ENCODE data around the gene KCNMB1. TPM values are rescaled to one million over a fixed set of nuclear protein-coding genes. Genes with fewer than 3 reads are reported as not detected.

The KCNMB1 gene
- total RNA-seq, 1 experiment from 2014 or later = 0.24 TPM

DNA sequence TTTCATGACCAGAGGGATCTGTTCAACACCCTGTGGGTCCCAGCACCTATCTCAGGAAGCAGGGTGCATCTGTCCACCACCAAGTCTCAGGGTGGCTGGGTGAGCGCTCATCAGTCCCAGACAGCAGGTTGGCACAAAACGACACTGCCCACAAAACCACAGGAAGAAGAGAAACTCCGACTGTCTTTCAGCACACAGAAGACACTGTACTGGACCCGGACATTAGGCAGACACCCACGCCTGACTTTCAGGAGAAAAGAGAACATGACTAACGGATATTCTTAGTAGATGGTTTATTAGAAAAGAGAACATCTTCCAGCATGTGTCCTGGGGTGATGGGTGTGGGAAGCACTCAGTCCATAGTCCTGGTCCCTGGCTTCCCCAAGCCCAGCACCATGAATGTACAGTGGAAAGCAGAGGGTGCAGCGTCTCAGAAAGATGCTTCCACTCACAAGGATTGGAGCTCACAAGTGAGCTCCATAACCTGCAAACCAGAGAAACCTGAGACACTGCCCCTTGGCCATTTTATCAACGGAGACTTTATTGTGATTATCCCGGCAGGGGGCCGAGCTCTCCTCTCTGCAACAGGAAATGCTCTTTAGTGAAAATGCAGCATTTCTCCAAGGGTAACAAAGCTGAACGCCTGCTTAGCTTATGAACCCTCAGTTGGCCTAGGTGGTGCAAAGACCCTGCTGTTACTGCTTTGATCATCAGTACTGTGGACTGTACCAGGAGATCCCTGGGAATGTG, 55.8 kb downstream of the KCNMB1 start:
- H3K27ac Mint-ChIP-seq = peak overlapping the region; percentile 96

DNA sequence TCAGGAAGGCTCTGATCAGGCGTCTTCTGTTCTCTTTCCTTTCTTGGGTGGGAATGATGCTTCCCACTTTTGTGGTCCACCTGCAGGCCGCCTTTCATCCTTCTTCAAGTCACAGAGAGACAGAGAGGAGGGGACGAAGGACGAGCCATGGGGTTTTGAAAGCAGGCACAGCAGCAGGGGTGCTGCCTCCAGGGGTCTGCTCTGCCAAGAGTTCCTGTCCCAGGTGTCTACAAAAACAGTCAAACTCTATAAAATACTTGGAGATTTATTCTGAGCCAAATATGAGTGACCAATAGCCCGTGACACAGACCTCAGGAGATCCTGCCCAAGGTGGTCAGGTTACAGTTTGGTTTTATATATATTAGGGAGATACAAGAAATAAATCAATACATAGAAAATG, 57.1 kb downstream of the KCNMB1 start:
- DNase-seq (ENCODE audit: low spot score) = no peak
- ChIA-PET CTCF (no interaction called here), POLR2A (no interaction called here)
- Mint-ChIP-seq H3K9me3 (no peaks in the 10 kb centered on the region), H3K4me1 (peaks cover 62% of the 10 kb centered on the region), H3K36me3 (no peaks in the 10 kb centered on the region), H3K4me3 (no peak overlapping the region), H3K27me3 (ENCODE audit: low read depth) (no peaks in the 10 kb centered on the region; the same call in 1 of the 2 replicates), H3K27ac (peak overlapping the region; percentile 96)
- no peak for TF ChIP-seq JAZF1 (CRISPR knock-in tag; IDR thresholded peaks at IDR 0.05)
- no peak for ATAC-seq

More for the DNA sequence above, 55.8 kb downstream of the KCNMB1 start:
- no peaks in the 10 kb centered on the region; the same call in 1 of the 2 replicates for H3K27me3 Mint-ChIP-seq (ENCODE audit: low read depth)
- POLR2A ChIA-PET = no interaction called here
- TF ChIP-seq TEAD1 (CRISPR knock-in tag; IDR thresholded peaks at IDR 0.05) = peak; percentile 17; the same call in 1 of the 2 replicates
- no peak for TF ChIP-seq SP1 (CRISPR knock-in tag; conservative IDR thresholded peaks at IDR 0.05)
- TF ChIP-seq, protein P1, sequence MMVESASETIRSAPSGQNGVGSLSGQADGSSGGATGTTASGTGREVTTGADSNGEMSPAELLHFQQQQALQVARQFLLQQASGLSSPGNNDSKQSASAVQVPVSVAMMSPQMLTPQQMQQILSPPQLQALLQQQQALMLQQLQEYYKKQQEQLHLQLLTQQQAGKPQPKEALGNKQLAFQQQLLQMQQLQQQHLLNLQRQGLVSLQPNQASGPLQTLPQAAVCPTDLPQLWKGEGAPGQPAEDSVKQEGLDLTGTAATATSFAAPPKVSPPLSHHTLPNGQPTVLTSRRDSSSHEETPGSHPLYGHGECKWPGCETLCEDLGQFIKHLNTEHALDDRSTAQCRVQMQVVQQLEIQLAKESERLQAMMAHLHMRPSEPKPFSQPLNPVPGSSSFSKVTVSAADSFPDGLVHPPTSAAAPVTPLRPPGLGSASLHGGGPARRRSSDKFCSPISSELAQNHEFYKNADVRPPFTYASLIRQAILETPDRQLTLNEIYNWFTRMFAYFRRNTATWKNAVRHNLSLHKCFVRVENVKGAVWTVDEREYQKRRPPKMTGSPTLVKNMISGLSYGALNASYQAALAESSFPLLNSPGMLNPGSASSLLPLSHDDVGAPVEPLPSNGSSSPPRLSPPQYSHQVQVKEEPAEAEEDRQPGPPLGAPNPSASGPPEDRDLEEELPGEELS (CRISPR knock-in tag; IDR thresholded peaks at IDR 0.05) = peak; percentile 48; the same call in 1 of the 2 replicates
- 0 out of 2 replicates have a peak, but pooled peaks have one; percentile 72 for TF ChIP-seq ETV6 (CRISPR knock-in tag; IDR thresholded peaks at IDR 0.05)
- peak; percentile 40 for ATAC-seq
- peaks cover 75% of the 10 kb centered on the region for H3K4me1 Mint-ChIP-seq
- no peaks in the 10 kb centered on the region for H3K9me3 Mint-ChIP-seq
- DNase-seq (ENCODE audit: low spot score) = peak; percentile 61
- no peaks in the 10 kb centered on the region for H3K36me3 Mint-ChIP-seq
- CTCF ChIA-PET = interaction anchor here (0.8 to 2.6 kb wide), 17 partner anchors 14 to 353 kb away, joined by 3 to 23 read pairs (median 4); partner anchors contain the start of gene INSYN2B
- H3K4me3 Mint-ChIP-seq = peak overlapping the region; percentile 47

DNA sequence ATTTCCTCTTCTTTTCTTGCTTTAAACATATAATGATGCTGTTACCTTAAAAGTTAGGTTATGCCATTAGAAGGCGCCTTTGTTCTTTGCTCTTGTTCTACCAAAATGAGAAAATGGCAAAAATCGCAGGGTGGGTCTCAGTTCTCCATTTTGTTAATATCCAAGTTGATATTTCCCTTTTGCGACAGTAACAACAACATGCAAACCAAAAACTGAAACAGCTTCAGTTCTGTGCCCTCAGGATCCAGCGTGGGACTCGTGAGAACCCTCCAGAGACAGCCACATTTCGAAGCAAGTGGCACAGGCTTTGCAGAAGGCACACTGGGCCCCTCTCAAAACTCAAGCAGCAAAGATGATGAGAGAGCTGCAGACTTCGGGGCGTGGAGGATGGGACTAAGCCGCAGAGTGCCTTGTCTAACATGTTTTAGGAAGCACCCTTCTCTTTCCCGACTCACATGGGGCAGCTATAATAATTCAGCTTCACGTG, 58.6 kb downstream of the KCNMB1 start:
- ATAC-seq = no peak
- CTCF ChIA-PET = interaction anchor here (0.8 to 1.2 kb wide), 2 partner anchors 12 to 73 kb away, joined by 4 read pairs; no protein-coding TSS in a partner anchor
- Mint-ChIP-seq H3K4me1 (peaks cover 48% of the 10 kb centered on the region), H3K36me3 (no peaks in the 10 kb centered on the region), H3K27me3 (ENCODE audit: low read depth) (no peaks in the 10 kb centered on the region), H3K4me3 (no peak overlapping the region), H3K27ac (no peak overlapping the region), H3K9me3 (no peaks in the 10 kb centered on the region)
- POLR2A ChIA-PET = no interaction called here
- no peak for DNase-seq (ENCODE audit: low spot score)
- TF ChIP-seq, protein P2, sequence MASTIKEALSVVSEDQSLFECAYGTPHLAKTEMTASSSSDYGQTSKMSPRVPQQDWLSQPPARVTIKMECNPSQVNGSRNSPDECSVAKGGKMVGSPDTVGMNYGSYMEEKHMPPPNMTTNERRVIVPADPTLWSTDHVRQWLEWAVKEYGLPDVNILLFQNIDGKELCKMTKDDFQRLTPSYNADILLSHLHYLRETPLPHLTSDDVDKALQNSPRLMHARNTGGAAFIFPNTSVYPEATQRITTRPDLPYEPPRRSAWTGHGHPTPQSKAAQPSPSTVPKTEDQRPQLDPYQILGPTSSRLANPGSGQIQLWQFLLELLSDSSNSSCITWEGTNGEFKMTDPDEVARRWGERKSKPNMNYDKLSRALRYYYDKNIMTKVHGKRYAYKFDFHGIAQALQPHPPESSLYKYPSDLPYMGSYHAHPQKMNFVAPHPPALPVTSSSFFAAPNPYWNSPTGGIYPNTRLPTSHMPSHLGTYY (CRISPR knock-in tag; IDR thresholded peaks at IDR 0.05) = no peak
- TF ChIP-seq TCF7 (CRISPR knock-in tag; IDR thresholded peaks at IDR 0.05; ENCODE audit: low read depth) = no peak
- TF ChIP-seq, protein P3, sequence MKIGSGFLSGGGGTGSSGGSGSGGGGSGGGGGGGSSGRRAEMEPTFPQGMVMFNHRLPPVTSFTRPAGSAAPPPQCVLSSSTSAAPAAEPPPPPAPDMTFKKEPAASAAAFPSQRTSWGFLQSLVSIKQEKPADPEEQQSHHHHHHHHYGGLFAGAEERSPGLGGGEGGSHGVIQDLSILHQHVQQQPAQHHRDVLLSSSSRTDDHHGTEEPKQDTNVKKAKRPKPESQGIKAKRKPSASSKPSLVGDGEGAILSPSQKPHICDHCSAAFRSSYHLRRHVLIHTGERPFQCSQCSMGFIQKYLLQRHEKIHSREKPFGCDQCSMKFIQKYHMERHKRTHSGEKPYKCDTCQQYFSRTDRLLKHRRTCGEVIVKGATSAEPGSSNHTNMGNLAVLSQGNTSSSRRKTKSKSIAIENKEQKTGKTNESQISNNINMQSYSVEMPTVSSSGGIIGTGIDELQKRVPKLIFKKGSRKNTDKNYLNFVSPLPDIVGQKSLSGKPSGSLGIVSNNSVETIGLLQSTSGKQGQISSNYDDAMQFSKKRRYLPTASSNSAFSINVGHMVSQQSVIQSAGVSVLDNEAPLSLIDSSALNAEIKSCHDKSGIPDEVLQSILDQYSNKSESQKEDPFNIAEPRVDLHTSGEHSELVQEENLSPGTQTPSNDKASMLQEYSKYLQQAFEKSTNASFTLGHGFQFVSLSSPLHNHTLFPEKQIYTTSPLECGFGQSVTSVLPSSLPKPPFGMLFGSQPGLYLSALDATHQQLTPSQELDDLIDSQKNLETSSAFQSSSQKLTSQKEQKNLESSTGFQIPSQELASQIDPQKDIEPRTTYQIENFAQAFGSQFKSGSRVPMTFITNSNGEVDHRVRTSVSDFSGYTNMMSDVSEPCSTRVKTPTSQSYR (CRISPR knock-in tag; IDR thresholded peaks at IDR 0.05) = no peak
- no peak for TF ChIP-seq EMX1 (CRISPR knock-in tag; IDR thresholded peaks at IDR 0.05)
- TF ChIP-seq, protein P4, sequence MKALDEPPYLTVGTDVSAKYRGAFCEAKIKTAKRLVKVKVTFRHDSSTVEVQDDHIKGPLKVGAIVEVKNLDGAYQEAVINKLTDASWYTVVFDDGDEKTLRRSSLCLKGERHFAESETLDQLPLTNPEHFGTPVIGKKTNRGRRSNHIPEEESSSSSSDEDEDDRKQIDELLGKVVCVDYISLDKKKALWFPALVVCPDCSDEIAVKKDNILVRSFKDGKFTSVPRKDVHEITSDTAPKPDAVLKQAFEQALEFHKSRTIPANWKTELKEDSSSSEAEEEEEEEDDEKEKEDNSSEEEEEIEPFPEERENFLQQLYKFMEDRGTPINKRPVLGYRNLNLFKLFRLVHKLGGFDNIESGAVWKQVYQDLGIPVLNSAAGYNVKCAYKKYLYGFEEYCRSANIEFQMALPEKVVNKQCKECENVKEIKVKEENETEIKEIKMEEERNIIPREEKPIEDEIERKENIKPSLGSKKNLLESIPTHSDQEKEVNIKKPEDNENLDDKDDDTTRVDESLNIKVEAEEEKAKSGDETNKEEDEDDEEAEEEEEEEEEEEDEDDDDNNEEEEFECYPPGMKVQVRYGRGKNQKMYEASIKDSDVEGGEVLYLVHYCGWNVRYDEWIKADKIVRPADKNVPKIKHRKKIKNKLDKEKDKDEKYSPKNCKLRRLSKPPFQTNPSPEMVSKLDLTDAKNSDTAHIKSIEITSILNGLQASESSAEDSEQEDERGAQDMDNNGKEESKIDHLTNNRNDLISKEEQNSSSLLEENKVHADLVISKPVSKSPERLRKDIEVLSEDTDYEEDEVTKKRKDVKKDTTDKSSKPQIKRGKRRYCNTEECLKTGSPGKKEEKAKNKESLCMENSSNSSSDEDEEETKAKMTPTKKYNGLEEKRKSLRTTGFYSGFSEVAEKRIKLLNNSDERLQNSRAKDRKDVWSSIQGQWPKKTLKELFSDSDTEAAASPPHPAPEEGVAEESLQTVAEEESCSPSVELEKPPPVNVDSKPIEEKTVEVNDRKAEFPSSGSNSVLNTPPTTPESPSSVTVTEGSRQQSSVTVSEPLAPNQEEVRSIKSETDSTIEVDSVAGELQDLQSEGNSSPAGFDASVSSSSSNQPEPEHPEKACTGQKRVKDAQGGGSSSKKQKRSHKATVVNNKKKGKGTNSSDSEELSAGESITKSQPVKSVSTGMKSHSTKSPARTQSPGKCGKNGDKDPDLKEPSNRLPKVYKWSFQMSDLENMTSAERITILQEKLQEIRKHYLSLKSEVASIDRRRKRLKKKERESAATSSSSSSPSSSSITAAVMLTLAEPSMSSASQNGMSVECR (CRISPR knock-in tag; IDR thresholded peaks at IDR 0.05; ENCODE audit: borderline replicate concordance) = no peak
- TF ChIP-seq, protein P5, sequence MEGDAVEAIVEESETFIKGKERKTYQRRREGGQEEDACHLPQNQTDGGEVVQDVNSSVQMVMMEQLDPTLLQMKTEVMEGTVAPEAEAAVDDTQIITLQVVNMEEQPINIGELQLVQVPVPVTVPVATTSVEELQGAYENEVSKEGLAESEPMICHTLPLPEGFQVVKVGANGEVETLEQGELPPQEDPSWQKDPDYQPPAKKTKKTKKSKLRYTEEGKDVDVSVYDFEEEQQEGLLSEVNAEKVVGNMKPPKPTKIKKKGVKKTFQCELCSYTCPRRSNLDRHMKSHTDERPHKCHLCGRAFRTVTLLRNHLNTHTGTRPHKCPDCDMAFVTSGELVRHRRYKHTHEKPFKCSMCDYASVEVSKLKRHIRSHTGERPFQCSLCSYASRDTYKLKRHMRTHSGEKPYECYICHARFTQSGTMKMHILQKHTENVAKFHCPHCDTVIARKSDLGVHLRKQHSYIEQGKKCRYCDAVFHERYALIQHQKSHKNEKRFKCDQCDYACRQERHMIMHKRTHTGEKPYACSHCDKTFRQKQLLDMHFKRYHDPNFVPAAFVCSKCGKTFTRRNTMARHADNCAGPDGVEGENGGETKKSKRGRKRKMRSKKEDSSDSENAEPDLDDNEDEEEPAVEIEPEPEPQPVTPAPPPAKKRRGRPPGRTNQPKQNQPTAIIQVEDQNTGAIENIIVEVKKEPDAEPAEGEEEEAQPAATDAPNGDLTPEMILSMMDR (IDR thresholded peaks at IDR 0.05) = no peak
- TF ChIP-seq, protein P6, sequence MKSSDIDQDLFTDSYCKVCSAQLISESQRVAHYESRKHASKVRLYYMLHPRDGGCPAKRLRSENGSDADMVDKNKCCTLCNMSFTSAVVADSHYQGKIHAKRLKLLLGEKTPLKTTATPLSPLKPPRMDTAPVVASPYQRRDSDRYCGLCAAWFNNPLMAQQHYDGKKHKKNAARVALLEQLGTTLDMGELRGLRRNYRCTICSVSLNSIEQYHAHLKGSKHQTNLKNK (CRISPR knock-in tag; IDR thresholded peaks at IDR 0.05) = no peak
- TF ChIP-seq, protein P7, sequence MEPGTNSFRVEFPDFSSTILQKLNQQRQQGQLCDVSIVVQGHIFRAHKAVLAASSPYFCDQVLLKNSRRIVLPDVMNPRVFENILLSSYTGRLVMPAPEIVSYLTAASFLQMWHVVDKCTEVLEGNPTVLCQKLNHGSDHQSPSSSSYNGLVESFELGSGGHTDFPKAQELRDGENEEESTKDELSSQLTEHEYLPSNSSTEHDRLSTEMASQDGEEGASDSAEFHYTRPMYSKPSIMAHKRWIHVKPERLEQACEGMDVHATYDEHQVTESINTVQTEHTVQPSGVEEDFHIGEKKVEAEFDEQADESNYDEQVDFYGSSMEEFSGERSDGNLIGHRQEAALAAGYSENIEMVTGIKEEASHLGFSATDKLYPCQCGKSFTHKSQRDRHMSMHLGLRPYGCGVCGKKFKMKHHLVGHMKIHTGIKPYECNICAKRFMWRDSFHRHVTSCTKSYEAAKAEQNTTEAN (CRISPR knock-in tag; IDR thresholded peaks at IDR 0.05) = no peak
- TF ChIP-seq FOXP1 (CRISPR knock-in tag; IDR thresholded peaks at IDR 0.05; ENCODE audit: borderline replicate concordance) = no peak
- TF ChIP-seq ZBTB21 (CRISPR knock-in tag; IDR thresholded peaks at IDR 0.05; ENCODE audit: borderline replicate concordance) = no peak
